CD14-positive monocyte (primary cell): ENCODE measurements around the gene GPSM3. TPM values are rescaled to one million over a fixed set of nuclear protein-coding genes. Genes with fewer than 3 reads are reported as not detected.

Experiments
- DNase-seq, 3 donors: peaks; one replicate each; pipeline ENCODE4 v3.0.0-alpha.2; 2011 to 2022
- H2AFZ ChIP-seq: 2 replicates; pipeline ENCODE4 v1.6.0; 2012; ENCODE audit warnings: mild to moderate bottlenecking, low read depth, low read length, inconsistent platforms; ENCODE audit not compliant: insufficient read depth, poor library complexity, severe bottlenecking
- H3K27ac ChIP-seq, 2 donors: 1 replicate in 1 of 2; 2 replicates in 1 of 2; pipeline ENCODE4 v1.5.1; 2012 to 2013; ENCODE audit warnings: low read length in 2 of 2, control low read depth in 1 of 2, inconsistent platforms in 1 of 2, low read depth in 1 of 2, mild to moderate bottlenecking in 1 of 2
- H3K27me3 ChIP-seq, 2 donors: one replicate each; pipeline versions ENCODE4 v1.6.0 to v1.6.1; 2011 to 2013; ENCODE audit warnings: low read length in 2 of 2; ENCODE audit not compliant: control insufficient read depth in 2 of 2, insufficient read depth in 2 of 2
- H3K36me3 ChIP-seq, 2 donors: replicated peaks in 1 of 2; 1 replicate in 1 of 2; 2 replicates in 1 of 2; pipeline versions ENCODE4 v1.5.1 to v1.6.1; 2012 to 2013; ENCODE audit warnings: low read length in 2 of 2, control low read depth in 1 of 2, inconsistent platforms in 1 of 2, mild to moderate bottlenecking in 1 of 2; ENCODE audit not compliant: insufficient read depth in 2 of 2, control insufficient read depth in 1 of 2
- H3K4me1 ChIP-seq, 2 donors: 1 replicate in 1 of 2; 2 replicates in 1 of 2; pipeline versions ENCODE4 v1.5.1 to v1.6.1; 2012 to 2013; ENCODE audit warnings: low read length in 2 of 2, control low read depth in 1 of 2, inconsistent platforms in 1 of 2, mild to moderate bottlenecking in 1 of 2, moderate library complexity in 1 of 2; ENCODE audit not compliant: insufficient read depth in 2 of 2, control insufficient read depth in 1 of 2
- H3K4me2 ChIP-seq: replicated peaks from 2 replicates; pipeline ENCODE3; 2012; ENCODE audit warnings: low read length, moderate library complexity, mild to moderate bottlenecking; ENCODE audit not compliant: poor library complexity, severe bottlenecking; ENCODE audit errors: extremely low read depth
- H3K4me3 ChIP-seq, 3 experiments: fragments of 200-600 bp in 1 of 3; sonication (generic) in 1 of 3; replicated peaks in 1 of 3; 1 replicate in 2 of 3; 2 replicates in 1 of 3; pipeline ENCODE4 v1.5.1; 2011 to 2013; ENCODE audit warnings: low read length in 3 of 3, mild to moderate bottlenecking in 3 of 3, control low read depth in 2 of 3, low read depth in 2 of 3, inconsistent platforms in 1 of 3, moderate library complexity in 1 of 3
- H3K79me2 ChIP-seq: 2 replicates; pipeline ENCODE4 v1.6.0; 2012; ENCODE audit warnings: mild to moderate bottlenecking, control low read depth, inconsistent platforms, low read length, moderate library complexity; ENCODE audit not compliant: insufficient read depth
- H3K9ac ChIP-seq: 2 replicates; pipeline ENCODE4 v1.6.0; 2017; ENCODE audit warnings: low read length, mild to moderate bottlenecking; ENCODE audit not compliant: insufficient read depth, poor library complexity, severe bottlenecking
- H3K9me3 ChIP-seq, 2 donors: replicated peaks in 1 of 2; 1 replicate in 1 of 2; 2 replicates in 1 of 2; pipeline versions ENCODE4 v1.5.1 to v1.6.1; 2012 to 2013; ENCODE audit warnings: low read length in 2 of 2, control low read depth in 1 of 2; ENCODE audit not compliant: control insufficient read depth in 1 of 2, insufficient read depth in 1 of 2
- H4K20me1 ChIP-seq: 2 replicates; pipeline ENCODE4 v1.6.0; 2012; ENCODE audit warnings: mild to moderate bottlenecking, low read length, control low read depth, moderate library complexity; ENCODE audit not compliant: insufficient read depth
- H3K27ac Mint-ChIP-seq, 7 donors: one replicate each; pipeline ENCODE4 v1.8.0; 2020; ENCODE audit warnings: mild to moderate bottlenecking in 7 of 7, mixed read lengths in 7 of 7, moderate library complexity in 6 of 7, inconsistent platforms in 2 of 7
- H3K27me3 Mint-ChIP-seq, 3 donors: one replicate each; pipeline ENCODE4 v1.8.0; 2021 to 2022; ENCODE audit warnings: low read depth in 3 of 3, mild to moderate bottlenecking in 3 of 3, mixed read lengths in 3 of 3, moderate library complexity in 3 of 3, inconsistent platforms in 1 of 3
- H3K36me3 Mint-ChIP-seq, 2 donors: one replicate each; pipeline ENCODE4 v1.8.0; 2020; ENCODE audit warnings: mixed read lengths in 2 of 2, inconsistent platforms in 1 of 2, mild to moderate bottlenecking in 1 of 2
- H3K4me1 Mint-ChIP-seq: one replicate; pipeline ENCODE4 v1.8.0; 2020; ENCODE audit warnings: mild to moderate bottlenecking, mixed read lengths
- H3K4me3 Mint-ChIP-seq, 2 donors: one replicate each; pipeline ENCODE4 v1.8.0; 2020; ENCODE audit warnings: mild to moderate bottlenecking in 2 of 2, mixed read lengths in 2 of 2, moderate library complexity in 1 of 2
- H3K9me3 Mint-ChIP-seq, 7 donors: one replicate each; pipeline ENCODE4 v1.8.0; 2020 to 2022; ENCODE audit warnings: mixed read lengths in 7 of 7, mild to moderate bottlenecking in 6 of 7, moderate library complexity in 6 of 7, inconsistent platforms in 2 of 7
- WGBS: methylation state at CpG from one replicate; pipeline ENCODE4 v1.1.5; 2013; ENCODE audit warnings: missing lambda C conversion rate; ENCODE audit not compliant: insufficient coverage; 5-methylcytosine and 5-hydroxymethylcytosine counted together
- intact Hi-C, 2 donors: fragments of 100-400 bp; cut with micrococcal nuclease; formaldehyde crosslinking; loops; one replicate each; pipeline versions ENCODE4 v1.15.0 to v1.15.1; 2023
- polyA plus RNA-seq, 3 donors: library from polyadenylated mRNA; depleted of rRNA in 1 of 3; unstranded in 2 of 3; stranded (reverse) in 1 of 3; fragments of 300-500 nt in 2 of 3; fragments of >200 nt in 1 of 3; fragmentation: Illumina TruSeq in 2 of 3; gene quantifications; 1 replicate in 2 of 3; 2 replicates in 1 of 3; pipeline ENCODE4 v1.2.3, GENCODE V29; 2012 to 2021
- TF ChIP-seq, protein P1 (sequence below): fragments of 200-600 bp; IDR thresholded peaks from one replicate; pipeline ENCODE4 v1.8.0; 2022; ENCODE audit warnings: antibody characterized with exemption, mild to moderate bottlenecking

The GPSM3 gene
- polyA plus RNA-seq, 3 donors: 86.1 to 340 (median 101) TPM

DNA sequence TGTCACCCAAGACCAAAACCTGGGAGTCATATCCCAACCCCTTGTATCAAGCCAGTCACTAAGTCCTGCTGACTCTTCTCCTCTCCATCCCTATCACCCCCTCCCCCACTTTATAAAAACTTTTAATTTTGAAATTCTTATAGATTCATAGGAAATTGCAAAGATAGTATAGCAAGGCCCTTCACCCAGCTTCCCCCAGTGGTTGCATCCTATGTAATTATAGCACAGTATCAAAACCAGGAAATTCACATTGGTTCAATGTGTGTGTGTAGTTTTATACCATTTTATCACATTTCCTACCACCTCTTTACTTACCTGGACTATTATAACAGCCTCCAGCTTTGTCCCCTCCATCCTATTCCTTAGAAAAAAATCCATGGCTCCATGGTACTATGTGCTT lies 34.4 kb downstream of the GPSM3 start:
- Histone ChIP-seq H3K9me3 (no peaks in the 10 kb centered on the region), H3K27me3 (peaks cover 0 to 12% of the 10 kb centered on the region in 2 donors), H3K36me3 (no peaks in the 10 kb centered on the region), H3K4me2 (no peak overlapping the region), H4K20me1 (no peaks in the 10 kb centered on the region), H3K4me3 (no peak overlapping the region), H2AFZ (no peak overlapping the region), H3K79me2 (no peaks in the 10 kb centered on the region), H3K9ac (no peak overlapping the region), H3K27ac (no peak overlapping the region), H3K4me1 (peaks cover 19 to 21% of the 10 kb centered on the region in 2 donors)
- no peak overlapping the region for H3K27ac Mint-ChIP-seq
- H3K4me1 Mint-ChIP-seq: peaks cover 20% of the 10 kb centered on the region
- peaks cover 0 to 7% of the 10 kb centered on the region in 2 donors for H3K36me3 Mint-ChIP-seq
- peaks cover 0 to 4% (median 0%) of the 10 kb centered on the region in 7 donors for H3K9me3 Mint-ChIP-seq
- no peak overlapping the region for H3K4me3 Mint-ChIP-seq
- intact Hi-C loops: no loop called here
- H3K27me3 Mint-ChIP-seq: peaks cover 11 to 22% (median 20%) of the 10 kb centered on the region in 3 donors
- TF ChIP-seq, protein P1, sequence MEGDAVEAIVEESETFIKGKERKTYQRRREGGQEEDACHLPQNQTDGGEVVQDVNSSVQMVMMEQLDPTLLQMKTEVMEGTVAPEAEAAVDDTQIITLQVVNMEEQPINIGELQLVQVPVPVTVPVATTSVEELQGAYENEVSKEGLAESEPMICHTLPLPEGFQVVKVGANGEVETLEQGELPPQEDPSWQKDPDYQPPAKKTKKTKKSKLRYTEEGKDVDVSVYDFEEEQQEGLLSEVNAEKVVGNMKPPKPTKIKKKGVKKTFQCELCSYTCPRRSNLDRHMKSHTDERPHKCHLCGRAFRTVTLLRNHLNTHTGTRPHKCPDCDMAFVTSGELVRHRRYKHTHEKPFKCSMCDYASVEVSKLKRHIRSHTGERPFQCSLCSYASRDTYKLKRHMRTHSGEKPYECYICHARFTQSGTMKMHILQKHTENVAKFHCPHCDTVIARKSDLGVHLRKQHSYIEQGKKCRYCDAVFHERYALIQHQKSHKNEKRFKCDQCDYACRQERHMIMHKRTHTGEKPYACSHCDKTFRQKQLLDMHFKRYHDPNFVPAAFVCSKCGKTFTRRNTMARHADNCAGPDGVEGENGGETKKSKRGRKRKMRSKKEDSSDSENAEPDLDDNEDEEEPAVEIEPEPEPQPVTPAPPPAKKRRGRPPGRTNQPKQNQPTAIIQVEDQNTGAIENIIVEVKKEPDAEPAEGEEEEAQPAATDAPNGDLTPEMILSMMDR: no peak
- DNase-seq: no peak

DNA sequence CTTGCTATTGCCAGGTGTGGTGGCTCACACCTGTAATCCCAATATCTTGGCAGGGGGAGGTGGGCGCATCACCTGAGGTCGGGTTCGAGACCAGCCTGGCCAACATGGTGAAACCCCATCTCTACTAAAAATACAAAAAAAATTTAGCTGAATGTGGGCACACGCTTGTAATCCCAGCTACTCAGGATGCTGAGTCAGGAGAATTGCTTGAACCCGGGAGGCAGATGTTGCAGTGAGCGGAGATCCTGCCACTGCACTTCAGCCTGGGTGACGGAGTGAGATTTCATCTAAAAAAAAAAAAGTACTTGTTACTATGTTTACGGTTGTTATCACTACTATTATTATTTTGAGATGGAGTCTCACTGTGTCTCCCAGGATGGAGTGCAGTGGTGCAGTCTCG lies 35.6 kb downstream of the GPSM3 start:
- peaks cover 23% of the 10 kb centered on the region for H3K4me1 Mint-ChIP-seq
- TF ChIP-seq, protein P1: no peak
- Histone ChIP-seq H3K4me3 (no peak overlapping the region), H3K4me1 (peaks cover 19 to 21% of the 10 kb centered on the region in 2 donors), H3K79me2 (no peaks in the 10 kb centered on the region), H3K9me3 (no peaks in the 10 kb centered on the region), H4K20me1 (no peaks in the 10 kb centered on the region), H3K4me2 (no peak overlapping the region), H3K27me3 (peaks cover 8 to 23% of the 10 kb centered on the region in 2 donors), H3K36me3 (no peaks in the 10 kb centered on the region), H3K9ac (no peak overlapping the region), H2AFZ (no peak overlapping the region), H3K27ac (no peak overlapping the region)
- no peak for DNase-seq
- intact Hi-C loops: no loop called here
- H3K27me3 Mint-ChIP-seq: peaks cover 21 to 34% (median 30%) of the 10 kb centered on the region in 3 donors
- no peak overlapping the region for H3K4me3 Mint-ChIP-seq
- H3K36me3 Mint-ChIP-seq: peaks cover 0 to 7% of the 10 kb centered on the region in 2 donors
- H3K9me3 Mint-ChIP-seq: peaks cover 0 to 9% (median 0%) of the 10 kb centered on the region in 7 donors
- 100% methylated on average over 3 of the region's 9 CpGs for WGBS
- no peak overlapping the region for H3K27ac Mint-ChIP-seq
